GM13977 (cell line): ENCODE measurements around the gene WDR76.

Source experiments
- DNase-seq: peaks from one replicate; pipeline ENCODE4 v3.0.0; 2012; ENCODE audit warnings: low spot score
- in situ Hi-C: fragments of 300-500 bp; cut with MboI; formaldehyde crosslinking; loops from one replicate; pipeline ENCODE4 v1.12.0; 2022; ENCODE audit warnings: low sequenced_read_pairs, low pct_unique_long_range_greater_than_20kb, mixed read lengths, inconsistent platforms; ENCODE audit not compliant: unreplicated experiment
- TF ChIP-seq, protein P1 (sequence below): IDR thresholded peaks from 2 replicates; pipeline ENCODE4 v1.5.1; 2012; ENCODE audit warnings: mild to moderate bottlenecking, control low read depth; ENCODE audit not compliant: insufficient read depth; ENCODE audit errors: extremely low read depth, missing control alignments

WDR76 gene

DNA sequence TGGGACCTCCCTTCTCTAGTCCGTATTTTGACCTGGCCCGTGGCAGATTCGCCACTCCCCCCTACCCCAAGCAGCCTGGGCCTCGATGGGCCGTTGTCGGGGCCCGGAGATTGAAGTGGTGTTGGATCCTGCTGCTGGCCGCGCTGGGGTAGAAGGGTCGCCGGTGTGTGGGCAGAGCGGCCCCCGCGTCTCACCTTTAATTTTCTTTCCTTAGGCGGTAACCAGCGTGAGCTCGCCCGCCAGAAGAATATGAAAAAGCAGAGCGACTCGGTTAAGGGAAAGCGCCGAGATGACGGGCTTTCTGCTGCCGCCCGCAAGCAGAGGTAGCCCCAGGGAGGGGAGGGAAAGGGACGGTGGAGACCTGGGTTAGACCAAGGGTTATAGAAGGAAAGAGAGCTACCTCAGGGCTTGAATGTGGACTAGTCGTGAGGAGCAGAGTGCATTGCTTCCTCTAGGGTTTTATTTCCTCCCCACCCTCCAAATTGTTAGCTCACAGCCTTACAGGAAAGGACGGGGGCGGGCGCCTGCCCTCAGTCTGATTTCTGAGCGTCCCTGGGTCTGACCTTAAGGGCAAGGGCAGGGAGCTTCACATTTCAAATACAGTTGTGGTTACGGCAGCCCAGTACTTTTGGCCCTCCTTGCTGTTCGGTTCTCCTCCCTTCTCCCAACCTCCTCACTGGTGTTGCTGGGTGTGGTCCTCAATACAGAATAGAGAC lies 33.9 kb upstream of the WDR76 start:
- in situ Hi-C loops = no loop called here
- peak; percentile 40 for DNase-seq
- TF ChIP-seq, protein P1, sequence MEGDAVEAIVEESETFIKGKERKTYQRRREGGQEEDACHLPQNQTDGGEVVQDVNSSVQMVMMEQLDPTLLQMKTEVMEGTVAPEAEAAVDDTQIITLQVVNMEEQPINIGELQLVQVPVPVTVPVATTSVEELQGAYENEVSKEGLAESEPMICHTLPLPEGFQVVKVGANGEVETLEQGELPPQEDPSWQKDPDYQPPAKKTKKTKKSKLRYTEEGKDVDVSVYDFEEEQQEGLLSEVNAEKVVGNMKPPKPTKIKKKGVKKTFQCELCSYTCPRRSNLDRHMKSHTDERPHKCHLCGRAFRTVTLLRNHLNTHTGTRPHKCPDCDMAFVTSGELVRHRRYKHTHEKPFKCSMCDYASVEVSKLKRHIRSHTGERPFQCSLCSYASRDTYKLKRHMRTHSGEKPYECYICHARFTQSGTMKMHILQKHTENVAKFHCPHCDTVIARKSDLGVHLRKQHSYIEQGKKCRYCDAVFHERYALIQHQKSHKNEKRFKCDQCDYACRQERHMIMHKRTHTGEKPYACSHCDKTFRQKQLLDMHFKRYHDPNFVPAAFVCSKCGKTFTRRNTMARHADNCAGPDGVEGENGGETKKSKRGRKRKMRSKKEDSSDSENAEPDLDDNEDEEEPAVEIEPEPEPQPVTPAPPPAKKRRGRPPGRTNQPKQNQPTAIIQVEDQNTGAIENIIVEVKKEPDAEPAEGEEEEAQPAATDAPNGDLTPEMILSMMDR = no peak

GRCh38 chr15:43793647-43794046 lies 33.2 kb upstream of the WDR76 start:
- TF ChIP-seq, protein P1 = no peak

GRCh38 chr15:43794269-43795037 lies 32.3 kb upstream of the WDR76 start:
- TF ChIP-seq, protein P1 = no peak

More at GRCh38 chr15:43793647-43794046, 33.2 kb upstream of the WDR76 start:
- in situ Hi-C loops = no loop called here
- no peak for DNase-seq

DNA sequence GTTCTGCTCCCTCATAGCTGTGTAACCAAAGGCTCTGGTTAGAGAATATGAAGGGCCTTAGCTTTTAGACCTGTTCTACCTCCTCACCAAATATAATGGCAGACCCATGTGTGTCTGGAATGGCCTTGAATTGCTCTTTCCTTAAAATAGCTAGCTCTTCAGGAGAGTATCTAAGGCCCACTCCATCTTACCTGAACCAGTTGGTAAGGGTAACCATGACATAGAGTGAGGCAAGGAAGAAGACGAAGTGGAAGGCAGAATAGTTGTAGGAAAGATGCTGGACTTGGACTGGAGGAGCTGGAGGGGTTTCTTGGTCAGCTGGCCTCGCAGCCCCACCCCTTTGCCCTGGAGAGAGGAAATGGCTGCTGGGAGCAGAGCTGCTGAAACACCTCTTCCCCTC lies 31.6 kb upstream of the WDR76 start:
- no peak for DNase-seq
- in situ Hi-C loops = no loop called here
- TF ChIP-seq, protein P1 = no peak

More at GRCh38 chr15:43794269-43795037, 32.3 kb upstream of the WDR76 start:
- in situ Hi-C loops = no loop called here
- DNase-seq = no peak

DNA sequence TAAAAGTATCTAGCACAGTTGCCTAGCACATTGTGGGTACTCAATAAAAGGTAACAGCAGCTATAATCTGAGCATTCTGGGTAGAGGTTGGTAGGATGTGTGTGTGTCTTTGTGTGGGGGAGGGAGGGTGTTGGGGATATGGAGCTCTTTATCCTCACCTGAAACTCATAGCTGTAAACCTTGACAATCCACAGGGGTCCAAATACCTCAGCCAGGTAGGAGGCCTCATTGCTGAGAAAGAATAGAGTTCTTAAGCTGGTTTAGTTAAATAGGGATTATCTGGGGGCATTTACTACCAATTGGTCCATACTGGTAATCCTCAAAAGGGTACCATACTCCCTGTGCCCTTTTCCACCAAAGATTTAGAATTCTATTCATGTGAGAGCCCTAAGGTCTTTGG lies 30.8 kb upstream of the WDR76 start:
- in situ Hi-C loops = no loop called here
- no peak for DNase-seq
- TF ChIP-seq, protein P1 = no peak

DNA sequence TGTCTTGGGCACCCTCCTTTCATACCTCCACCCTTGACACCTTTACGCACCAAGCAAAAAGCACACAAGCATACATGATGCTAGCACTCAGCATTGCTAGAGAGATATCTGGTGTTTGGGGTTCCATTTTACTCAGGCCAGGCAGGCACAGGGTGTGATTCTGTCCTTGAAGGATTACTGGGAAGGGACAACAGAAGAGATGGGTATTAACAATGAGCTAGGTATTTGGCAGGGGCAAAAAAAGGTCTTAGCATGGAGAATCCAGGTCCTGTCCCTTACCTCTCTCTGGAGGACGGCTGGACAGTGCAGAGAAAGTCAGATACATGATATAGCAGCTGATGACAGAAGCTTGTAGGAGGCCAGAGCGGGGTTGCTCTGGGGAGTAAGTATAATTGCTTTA lies 30.2 kb upstream of the WDR76 start:
- TF ChIP-seq, protein P1 = no peak
- in situ Hi-C loops = no loop called here
- DNase-seq = no peak
